ENCODE results near the gene FGGY.
"Not testable (repeated sequence)": the region's sequence is repeated elsewhere in the genome, so short reads cannot be mapped to it uniquely, and the experiment has no call there.

FGGY gene

DNA sequence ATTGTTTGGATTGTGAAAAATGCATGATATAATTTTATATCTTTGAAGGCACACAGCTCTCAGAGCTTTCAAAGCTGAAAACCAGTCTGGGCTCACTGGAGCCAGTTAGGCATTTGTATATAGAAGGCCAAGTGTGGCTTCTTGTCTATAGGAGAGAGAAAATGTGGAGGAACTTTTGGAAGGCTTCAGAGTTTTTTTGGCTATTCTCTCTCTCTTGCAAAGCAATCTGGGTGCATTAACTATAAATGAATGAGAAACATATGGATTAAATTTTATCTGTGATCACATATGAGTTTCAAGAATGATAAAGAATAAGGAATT lies 301.2 kb downstream of the FGGY start:
- DNase-seq = no peak

DNA sequence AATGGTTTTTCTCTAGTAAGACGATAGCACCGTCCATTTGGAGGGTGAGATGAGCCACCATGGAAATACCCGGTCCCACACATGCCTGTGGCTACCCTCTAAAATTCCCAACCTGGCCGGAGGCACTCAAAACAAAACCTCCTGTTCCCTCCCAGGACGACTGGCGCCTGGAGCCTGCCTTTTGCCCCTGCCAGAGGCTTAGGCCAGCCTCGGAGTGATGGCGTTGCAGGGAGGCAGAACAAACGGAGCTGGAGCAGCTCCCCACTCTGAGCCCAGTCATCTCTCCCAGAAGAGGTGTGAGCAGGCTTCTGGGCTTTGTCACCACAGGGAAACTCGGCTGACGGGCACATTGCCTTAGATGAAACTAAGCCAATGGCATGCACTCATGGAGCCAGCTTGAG lies 304.1 kb downstream of the FGGY start:
- DNase-seq = no peak

DNA sequence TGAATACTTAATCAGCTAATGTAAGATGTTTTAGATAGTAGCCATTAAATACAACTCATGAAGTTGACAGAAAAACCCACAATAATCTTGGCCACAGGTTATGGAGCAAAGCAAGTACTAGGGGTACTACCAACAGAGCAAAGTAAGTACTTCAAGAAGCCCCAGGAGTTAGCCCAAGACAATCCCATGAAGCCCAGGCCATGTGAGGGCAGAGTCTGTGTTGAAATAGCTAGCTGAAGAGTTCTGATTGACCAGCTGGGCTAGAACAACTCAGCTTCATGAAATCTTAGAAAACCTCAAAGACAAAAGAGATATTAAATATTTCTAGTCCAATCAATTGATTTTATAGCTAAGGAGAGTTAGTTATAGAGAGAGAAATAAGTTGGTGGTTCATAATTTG lies 304.9 kb downstream of the FGGY start:
- no peak for DNase-seq

DNA sequence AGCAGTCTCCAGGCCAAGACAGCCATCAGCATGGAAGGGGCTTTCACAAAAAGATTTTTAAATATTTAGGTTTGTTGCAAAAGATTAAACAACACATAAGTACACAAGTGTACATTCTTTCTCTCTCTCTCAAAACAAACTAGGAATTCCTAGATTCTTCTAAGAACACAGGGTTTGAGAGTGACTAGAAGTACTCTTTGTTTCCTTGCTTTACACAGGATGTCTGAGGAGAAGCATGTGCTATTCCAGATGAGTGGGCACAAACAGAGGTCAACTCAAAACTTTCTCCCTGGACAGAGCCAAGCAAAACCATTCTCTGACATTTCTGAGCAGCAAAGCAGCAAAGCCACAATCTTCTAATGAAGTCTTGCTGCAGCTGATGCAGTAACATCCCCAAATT lies 307.3 kb downstream of the FGGY start:
- DNase-seq = no peak

DNA sequence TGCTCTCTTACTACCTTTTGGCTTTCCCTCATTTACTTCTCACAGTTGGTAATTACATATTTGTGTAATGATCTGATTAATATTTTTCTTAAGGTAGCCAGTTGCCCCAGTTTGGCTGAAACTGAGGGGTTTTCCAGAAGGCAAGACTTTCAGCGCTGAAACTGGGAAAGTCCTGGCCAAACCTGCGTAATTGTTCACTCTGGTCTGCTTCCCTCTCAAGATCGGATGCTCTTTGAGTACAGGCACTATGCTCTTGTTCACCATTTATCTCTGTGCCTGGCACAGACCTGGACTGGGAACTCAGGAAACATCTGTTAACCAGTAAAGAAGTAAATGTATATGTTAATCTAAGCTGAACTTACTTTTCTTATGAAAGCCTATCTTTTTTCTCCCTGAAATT lies 308.3 kb downstream of the FGGY start:
- no peak for DNase-seq

DNA sequence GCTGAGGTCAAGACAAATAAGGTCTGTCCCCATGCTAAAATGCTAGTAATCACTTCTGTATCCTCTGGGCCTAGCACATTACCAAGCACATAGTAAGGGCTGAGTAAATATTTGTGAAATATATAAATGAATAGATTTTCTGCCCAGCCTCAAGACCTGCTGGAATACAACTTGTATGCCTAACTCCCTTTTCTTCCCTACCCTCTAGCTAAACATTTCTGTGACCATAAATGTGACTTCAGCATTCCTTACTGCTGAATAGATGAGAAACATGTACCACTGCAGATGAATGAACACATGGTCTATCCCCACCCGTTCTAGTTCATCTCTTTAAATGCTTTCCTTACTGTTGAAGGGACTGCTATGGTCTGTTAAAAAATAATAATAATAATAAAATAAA lies 308.9 kb downstream of the FGGY start:
- DNase-seq = no peak

DNA sequence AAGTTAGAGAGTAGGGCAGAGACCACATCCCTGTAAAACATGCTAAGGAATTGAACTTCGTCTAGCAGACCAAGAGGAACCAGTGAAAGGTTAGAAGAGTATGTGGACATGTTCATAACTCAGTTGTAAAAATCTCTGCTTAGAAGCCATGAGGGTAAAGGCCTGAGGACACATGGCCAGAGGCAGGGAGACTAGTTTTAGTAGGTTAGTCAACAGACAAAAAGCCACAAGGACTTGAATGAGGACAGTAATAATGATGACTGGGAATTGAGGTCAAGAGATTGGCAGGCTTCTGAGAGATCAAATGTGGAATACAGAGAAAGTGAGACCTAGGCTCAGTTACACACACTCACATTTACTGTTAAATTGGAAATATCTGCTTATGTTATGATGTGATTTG lies 312.4 kb downstream of the FGGY start:
- DNase-seq = no peak

DNA sequence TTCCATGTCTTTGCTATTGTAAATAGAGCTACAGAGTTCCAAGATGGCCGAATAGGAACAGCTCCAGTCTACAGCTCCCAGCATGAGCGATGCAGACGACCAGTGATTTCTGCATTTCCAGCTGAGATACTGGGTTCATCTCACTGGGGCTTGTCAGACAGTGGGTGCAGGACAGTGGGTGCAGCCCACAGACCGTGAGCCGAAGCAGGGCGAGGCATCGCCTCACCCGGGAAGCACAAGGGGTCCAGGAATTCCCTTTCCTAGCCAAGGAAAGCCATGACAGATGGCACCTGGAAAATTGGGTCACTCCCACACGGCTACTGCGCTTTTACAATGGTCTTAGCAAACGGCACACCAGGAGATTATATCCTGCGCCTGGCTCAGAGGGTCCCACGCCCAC lies 313.6 kb downstream of the FGGY start:
- not testable (repeated sequence) for DNase-seq

DNA sequence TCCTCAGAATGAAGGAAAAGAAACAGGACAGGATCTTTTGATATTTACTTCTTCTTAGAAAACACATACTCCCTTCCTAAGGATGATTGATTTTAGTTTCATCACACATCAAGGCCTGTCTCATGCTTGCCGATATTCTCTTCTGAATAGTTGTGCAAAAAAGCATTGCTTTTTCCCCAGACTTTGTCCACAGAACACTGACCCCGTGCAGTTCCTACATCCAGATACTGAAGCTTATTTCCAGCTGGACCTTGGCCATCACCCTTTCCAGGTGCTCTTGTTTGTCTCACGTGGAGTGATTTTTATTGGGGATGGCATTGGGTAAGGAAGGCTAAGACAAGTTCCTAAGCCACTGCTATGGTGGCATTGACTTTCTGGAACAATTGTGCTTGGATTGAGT lies 320.5 kb downstream of the FGGY start:
- DNase-seq = no peak

DNA sequence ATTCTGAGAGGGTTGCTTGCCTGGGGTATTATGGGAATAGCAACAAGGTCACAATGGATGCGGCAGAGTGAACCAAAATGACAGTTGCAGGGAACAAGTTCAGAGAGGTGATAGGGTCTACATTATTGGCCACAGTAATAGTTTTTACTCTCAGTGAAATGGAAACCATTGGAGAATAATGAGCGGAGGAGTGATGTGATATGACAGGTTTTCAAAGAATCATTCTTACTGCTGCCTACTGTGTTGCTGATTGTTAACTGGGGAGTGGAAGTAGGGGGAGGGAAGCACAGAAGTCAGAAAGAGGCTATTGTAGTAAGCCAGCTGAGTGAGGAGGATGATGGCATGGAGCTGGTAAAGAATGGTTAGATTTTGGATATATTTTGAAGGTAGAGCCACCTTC lies 322.7 kb downstream of the FGGY start:
- DNase-seq = no peak

DNA sequence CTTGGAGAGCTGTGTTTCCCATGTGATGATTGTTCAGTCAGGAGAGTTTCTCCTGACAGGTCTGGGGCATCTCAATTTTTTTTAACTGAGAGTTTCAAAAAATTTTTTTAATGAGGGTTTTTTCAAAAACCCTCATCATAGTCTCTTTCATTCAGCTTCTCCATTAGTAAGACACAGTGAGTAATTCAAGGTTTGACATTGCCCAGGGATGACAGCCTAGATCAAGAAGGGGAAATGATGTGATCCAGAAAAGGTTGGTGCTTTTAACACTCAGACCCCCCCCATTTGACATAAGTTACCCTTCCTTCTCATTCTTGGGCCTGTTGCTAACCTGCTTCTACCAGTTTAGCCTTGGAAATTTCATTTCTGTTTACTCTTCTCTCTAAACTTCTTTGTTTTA lies 328.5 kb downstream of the FGGY start:
- no peak for DNase-seq

DNA sequence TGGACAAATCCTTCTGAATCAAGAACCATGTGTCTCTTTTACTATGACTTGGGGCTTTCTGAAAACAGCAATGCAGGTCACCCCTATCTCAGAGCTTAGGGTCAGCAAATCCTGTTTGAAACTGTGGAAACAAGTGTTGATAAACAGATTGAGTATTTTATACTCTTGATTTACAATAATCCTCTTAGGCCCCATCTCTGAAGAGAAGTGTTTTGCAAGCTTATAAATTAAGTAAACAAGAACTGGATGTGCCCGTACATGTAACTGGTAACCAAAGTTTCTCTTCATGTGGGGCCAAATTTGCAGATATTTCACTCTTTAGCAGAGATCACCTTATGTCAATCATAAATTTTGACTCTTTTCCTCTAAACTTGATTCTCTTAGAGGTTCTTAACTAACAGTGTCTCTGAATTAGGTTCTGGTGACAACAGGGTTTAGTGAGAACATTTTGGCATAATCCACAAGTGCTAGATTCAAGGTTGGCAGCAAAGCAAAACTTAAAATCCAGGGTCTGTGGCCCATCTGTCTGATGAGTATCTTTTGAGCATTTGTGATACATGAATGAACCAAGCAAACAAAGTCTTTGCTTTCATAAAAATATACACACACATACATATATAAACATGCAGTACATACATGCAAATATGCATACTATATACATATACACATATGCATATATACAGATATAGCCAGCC lies 334.8 kb downstream of the FGGY start:
- DNase-seq = no peak

DNA sequence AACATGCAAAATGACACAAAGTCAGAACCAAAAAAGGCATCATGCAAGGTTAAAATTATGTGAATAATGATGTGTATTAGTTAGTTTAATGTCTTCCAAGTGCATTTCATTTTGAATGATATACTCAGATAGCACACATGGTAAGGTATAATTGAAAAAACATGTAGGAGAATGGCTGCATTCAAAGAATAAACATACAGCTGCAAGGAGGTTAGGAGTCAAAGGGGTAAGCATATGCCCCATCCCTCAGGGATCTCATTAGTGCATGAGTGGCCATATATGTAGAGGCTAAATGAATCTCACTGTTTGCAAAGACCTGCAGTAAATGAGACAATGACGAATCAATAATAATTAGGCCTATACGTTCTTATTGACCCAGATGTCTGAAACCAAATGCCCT lies 338.2 kb downstream of the FGGY start:
- no peak for DNase-seq

DNA sequence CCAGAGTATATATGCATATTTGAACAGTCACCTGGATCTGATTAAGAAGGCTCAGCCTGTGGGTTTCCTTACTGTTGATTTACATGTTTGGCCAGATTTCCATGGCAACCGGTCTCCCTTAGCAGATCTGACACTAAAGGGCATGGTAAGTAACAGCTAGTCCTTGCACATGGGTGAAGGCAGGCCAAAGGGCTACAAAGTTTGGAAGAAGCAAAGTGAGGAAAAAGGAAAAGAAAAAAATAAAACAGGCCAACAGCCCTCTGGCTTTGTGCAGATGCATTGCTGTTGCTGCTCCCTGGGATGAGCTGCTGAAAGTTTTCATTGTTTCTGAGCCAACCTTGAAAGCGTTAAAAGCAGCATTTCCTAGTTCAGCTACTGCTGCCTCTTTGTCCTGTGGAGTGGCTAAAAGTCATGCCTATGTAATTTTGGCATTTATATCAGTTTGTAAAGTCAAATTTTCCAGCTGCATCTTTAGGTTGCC lies 341.4 kb downstream of the FGGY start:
- no peak for DNase-seq

DNA sequence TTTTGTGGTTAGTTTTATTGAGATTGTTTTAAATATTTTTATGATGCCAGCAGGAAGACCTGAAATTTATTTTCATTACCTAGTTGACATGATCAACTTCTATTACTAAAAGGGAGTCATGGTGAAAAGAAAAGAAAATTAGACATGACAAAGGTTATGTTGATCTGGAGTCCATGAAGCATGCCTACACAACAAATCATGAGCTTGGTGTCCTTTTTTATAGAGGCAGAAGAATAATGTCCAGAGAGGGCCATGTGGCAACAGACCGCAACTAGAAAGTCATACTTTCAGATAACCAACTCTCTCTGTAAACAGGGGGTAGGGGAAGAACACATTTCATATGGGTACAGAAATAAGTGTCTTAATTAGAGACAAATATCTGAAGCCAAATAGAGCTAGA lies 342.4 kb downstream of the FGGY start:
- no peak for DNase-seq

DNA sequence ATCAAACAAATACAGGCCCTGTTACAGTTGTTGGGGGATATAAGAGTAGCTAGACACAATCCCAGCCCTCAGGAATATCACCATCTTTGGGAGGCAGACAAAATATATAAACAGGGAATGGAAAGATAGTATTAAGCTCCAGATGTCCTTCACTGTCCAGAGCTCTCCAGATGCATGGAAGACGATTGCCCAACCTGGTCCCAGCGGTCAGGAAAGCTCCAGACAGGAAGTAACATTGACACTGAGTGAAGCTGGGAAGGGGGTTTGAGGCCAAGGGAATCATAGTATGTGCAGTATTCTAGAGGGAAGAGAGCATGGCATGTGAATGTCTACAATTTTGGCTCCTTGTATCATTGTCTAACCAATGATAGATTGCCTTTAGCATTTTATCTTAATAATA lies 344.0 kb downstream of the FGGY start:
- DNase-seq = no peak

DNA sequence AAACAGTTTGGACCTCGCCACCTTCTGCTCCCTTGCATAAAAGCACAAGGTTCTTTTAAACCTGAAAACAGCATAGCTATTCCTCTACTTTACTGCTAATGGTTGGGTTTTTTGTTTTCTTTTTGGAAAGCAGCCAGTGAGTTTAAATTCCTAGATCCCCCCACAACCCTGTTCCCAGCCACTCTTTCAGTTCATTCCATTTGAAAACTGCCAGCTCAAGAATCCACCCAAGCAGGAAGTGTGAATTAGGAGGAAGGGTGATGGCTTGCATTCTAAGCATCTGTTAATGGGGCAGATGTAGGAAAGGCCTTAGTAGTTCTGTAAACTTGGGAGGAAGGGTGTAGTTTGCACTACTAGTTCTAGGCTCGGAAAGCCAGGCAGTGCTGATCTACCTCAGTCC lies 344.9 kb downstream of the FGGY start:
- no peak for DNase-seq

DNA sequence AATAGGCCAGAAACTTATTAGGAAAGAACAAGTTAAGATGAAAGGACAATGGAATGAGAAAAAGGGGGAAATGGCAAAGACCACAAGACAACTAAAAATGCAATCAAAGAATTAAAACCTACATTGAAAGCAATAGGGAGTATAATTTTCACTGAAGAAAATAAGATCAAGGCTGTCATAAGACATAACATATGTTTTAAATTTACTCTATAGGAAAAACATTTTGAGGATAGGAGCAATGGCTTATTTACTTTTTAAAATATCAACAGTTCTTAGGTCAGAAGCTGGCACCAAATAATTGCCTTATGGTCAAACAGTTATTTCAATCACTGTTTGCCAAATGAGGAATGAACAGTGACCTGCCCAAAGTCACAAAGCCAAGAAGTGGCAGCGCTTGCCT lies 346.6 kb downstream of the FGGY start:
- DNase-seq = no peak

DNA sequence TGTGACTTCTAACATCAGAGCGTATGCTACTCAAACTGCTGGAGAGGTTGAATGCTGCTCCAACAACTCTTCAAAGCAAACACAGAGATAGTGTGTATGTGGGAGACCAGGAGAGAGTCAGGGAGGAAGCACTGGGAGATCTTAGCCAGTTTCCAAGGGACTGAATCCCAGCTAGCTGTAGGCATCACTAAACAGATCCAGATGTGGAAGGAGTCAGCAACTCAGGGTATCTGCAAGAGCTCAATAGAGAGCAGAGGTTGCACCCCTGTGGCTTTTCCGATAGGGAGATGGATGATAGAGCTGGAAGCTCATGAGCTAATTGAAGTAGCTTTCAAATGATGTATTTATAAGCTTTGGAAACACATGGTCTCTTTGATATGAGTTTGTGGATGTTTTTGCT lies 349.0 kb downstream of the FGGY start:
- no peak for DNase-seq

DNA sequence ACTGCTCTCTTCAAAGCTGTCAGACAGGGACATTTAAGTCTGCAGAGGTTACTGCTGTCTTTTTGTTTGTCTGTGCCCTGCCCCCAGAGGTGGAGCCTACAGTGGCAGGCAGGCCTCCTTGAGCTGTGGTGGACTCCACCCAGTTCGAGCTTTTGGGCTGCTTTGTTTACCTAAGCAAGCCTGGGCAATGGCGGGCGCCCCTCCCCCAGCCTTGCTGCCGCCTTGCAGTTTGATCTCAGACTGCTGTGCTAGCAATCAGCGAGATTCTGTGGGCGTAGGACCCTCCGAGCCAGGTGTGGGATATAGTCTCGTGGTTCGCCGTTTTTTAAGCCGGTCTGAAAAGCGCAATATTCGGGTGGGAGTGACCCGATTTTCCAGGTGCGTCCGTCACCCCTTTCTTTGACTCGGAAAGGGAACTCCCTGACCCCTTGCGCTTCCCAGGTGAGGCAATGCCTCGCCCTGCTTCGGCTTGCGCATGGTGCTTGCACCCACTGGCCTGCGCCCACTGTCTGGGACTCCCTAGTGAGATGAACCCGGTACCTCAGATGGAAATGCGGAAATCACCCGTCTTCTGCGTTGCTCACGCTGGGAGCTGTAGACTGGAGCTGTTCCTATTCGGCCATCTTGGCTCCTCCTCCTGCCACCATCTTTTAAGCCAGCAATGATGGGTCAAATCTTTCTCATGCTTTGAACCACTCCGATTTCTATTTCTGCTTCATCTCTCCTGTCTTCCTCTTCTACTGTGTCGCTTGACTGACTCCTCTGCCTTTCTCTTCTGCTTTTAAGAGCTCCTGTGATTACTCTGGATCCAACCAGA lies 356.5 kb downstream of the FGGY start:
- DNase-seq = not testable (repeated sequence)

DNA sequence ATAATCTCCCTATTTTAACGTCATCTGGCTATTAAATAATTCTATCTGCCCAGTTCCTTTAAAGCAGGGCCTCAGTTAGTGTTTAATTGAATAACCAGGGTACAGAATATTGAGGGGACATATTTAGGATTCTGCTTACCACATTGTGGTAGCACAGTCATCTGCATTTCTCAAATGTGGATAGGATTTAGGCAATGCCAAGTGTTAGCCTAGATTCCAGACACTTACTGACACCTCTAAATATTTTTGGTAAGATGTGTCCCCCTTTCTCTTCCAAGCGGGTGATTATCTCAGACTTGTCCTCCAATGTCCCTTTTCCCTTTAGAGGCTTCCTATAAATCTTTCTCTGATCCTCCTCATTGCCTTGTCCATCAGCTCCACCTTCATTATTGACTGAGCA lies 357.1 kb downstream of the FGGY start:
- DNase-seq = no peak

DNA sequence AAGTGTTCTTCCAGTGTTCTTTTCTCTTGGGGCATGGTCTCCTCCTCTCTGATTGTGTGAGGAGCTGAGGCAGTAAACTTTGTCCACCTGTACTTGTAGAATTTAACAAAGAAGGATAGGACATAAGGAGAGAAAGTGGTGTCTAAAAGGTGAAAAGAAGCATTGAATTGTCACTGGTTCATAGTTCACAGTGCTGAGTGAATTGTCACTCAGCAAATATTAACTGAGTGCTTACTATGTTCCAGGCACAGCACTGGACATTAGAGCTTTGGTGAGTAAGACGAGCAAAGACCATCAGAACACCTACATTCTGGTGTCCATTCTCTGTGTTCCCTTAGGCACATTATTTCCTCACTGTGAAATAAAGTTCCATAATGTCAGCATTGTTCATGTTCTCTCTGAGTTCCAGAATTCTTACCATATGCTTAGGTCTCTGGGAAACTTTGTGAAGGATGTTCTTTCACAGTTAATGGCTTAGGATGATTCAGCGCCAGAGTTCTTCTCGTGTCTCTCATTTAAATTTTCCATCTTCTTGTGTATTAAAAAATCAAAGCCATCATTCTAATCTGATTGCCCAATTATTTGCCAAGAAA lies 361.1 kb downstream of the FGGY start:
- DNase-seq = no peak

DNA sequence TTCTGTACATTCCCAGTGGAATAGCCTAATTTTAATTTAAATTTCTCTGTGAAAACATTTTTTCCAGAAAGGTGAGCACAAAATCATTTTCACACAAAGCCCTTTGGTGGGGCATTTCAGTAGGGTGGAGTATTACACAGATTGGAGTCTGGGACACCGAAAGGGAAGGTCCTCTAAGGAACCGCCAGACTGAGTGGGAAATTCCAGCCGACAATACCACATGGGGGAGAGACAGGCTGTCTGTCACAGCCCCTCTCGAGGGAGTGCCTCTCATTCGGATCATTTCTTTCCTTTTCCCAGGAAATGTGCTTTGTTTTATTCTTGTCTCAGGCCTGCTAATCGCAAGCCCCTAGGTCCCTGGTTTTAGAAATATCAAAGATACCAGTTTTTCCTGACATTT lies 367.3 kb downstream of the FGGY start:
- DNase-seq = no peak

DNA sequence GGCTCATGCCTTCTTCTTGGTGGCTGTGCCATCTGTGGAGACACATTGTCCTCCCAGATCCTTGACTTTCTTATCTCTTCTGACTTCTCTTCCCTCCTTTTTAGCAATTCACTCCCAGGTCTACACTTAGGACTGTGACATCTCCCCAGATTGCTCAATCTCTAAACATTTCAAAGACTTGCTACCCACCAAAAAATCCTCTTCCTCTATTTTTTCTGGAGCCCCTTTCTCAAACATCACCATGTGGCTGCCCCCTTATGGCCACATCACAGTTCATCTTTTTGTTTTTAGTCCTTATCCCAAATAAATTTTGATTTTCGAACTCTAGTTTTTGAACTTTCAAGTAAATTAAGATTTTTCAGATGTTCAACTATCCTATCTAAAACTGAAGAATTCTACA lies 369.2 kb downstream of the FGGY start:
- DNase-seq = no peak

DNA sequence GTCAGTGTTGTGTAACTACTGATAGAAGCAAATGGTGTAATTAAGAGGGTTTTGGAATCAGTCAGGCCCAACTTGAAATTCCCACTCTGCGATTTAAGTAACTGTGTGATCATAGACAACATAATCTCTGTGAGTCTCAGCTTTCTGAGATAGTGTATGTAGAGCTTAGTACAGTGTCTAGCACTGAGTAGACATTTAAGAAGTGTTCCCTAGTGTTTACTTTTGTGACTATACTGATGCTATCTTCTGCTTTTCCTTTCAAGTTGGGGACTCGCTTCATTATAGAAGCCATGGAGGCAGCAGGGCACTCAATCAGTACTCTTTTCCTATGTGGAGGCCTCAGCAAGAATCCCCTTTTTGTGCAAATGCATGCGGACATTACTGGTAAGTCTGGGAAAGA lies 370.1 kb downstream of the FGGY start:
- no peak for DNase-seq
